MCF 10A (cell line): ENCODE measurements around the gene CEBPZ. TPM values are rescaled to one million over a fixed set of nuclear protein-coding genes. Genes with fewer than 3 reads are reported as not detected.
A peak's percentile ranks its signal among the peaks of the same experiment; 100 is the strongest.

Experiments
- BruUV-seq: library from RNA; stranded (reverse); fragments of 400-500 nt; replicated peaks from 2 replicates; lab custom pipeline; 2021; lab: Mats Ljungman, UMichigan
- CTCF ChIA-PET: fragments of 300-600 bp; sonication (Branson Sonifier 250); formaldehyde crosslinking; extraction: SDS; loops from one replicate; lab custom pipeline; 2021; ENCODE audit warnings: antibody characterized with exemption, inconsistent platforms; lab: Yijun Ruan, JAX
- POLR2A ChIA-PET: fragments of 300-600, 350-650 bp; sonication (Branson Sonifier 250); formaldehyde crosslinking; extraction: SDS; loops from one replicate; lab custom pipeline; 2020; ENCODE audit warnings: antibody characterized with exemption, inconsistent platforms; lab: Yijun Ruan, JAX
- DNase-seq: peaks from one replicate; pipeline ENCODE4 v3.0.0-alpha.2; 2018; ENCODE audit not compliant: unreplicated experiment
- H3K27ac Mint-ChIP-seq: one replicate; pipeline ENCODE4 v1.8.0; 2022; ENCODE audit warnings: mild to moderate bottlenecking, low read depth, mixed read lengths; ENCODE audit not compliant: unreplicated experiment
- H3K27me3 Mint-ChIP-seq: one replicate; pipeline ENCODE4 v1.8.0; 2022; ENCODE audit warnings: mixed read lengths; ENCODE audit not compliant: insufficient read depth, unreplicated experiment
- H3K36me3 Mint-ChIP-seq: one replicate; pipeline ENCODE4 v1.8.0; 2022; ENCODE audit warnings: mild to moderate bottlenecking, moderate library complexity, mixed read lengths; ENCODE audit not compliant: insufficient read depth, unreplicated experiment
- H3K4me1 Mint-ChIP-seq: one replicate; pipeline ENCODE4 v1.8.0; 2022; ENCODE audit warnings: mixed read lengths; ENCODE audit not compliant: insufficient read depth, unreplicated experiment
- H3K4me3 Mint-ChIP-seq: one replicate; pipeline ENCODE4 v1.8.0; 2022; ENCODE audit warnings: mild to moderate bottlenecking, moderate library complexity, mixed read lengths; ENCODE audit not compliant: unreplicated experiment
- H3K9me3 Mint-ChIP-seq: one replicate; pipeline ENCODE4 v1.8.0; 2022; ENCODE audit warnings: mixed read lengths; ENCODE audit not compliant: unreplicated experiment
- CTCF ChIP-seq: fragments of 200-600 bp; IDR thresholded peaks from one replicate; pipeline ENCODE4 v1.8.0; 2022; ENCODE audit warnings: antibody characterized with exemption, mild to moderate bottlenecking; ENCODE audit not compliant: unreplicated experiment
- intact Hi-C: fragments of 100-400 bp; cut with micrococcal nuclease; formaldehyde crosslinking; loops from 2 replicates; pipeline ENCODE4 v1.14.1; 2022
- total RNA-seq: library from RNA; stranded (reverse); gene quantifications from 2 replicates; pipeline ENCODE4 v1.2.3, GENCODE V29; 2022

Gene CEBPZ
- total RNA-seq, 1 experiment from 2014 or later = 61.7 TPM

GRCh38 chr2:37244017-37244416 lies 12.6 kb upstream of the CEBPZ start:
- BruUV-seq = no TSS peak
- no peaks in the 10 kb centered on the region for H3K4me1 Mint-ChIP-seq
- ChIA-PET POLR2A (interaction anchor here (0.5 to 2.5 kb wide), 7 partner anchors 9 to 605 kb away, joined by 3 to 8 read pairs (median 3); partner anchors contain the start of genes CEBPZ and NDUFAF7), CTCF (interaction anchor here (0.6 kb wide), 1 partner anchor 738 kb away, joined by 3 read pairs; no protein-coding TSS in a partner anchor)
- H3K36me3 Mint-ChIP-seq = peaks cover 72% of the 10 kb centered on the region
- no peak for TF ChIP-seq CTCF
- H3K4me3 Mint-ChIP-seq = no peak overlapping the region
- intact Hi-C loops = no loop called here
- no peak for DNase-seq
- no peaks in the 10 kb centered on the region for H3K9me3 Mint-ChIP-seq
- H3K27ac Mint-ChIP-seq = no peak overlapping the region
- H3K27me3 Mint-ChIP-seq = no peaks in the 10 kb centered on the region

- no peak overlapping the region for H3K27ac Mint-ChIP-seq
- DNase-seq = no peak
- H3K27me3 Mint-ChIP-seq = no peaks in the 10 kb centered on the region
- ChIA-PET CTCF (no interaction called here), POLR2A (interaction anchor here (0.6 to 2.5 kb wide), 3 partner anchors 9 to 81 kb away, joined by 3 to 8 read pairs (median 3); partner anchors contain the start of genes CEBPZ and NDUFAF7)
- H3K4me1 Mint-ChIP-seq = no peaks in the 10 kb centered on the region
- no peaks in the 10 kb centered on the region for H3K9me3 Mint-ChIP-seq
- peaks cover 72% of the 10 kb centered on the region for H3K36me3 Mint-ChIP-seq
- intact Hi-C loops = no loop called here
- no TSS peak for BruUV-seq
- H3K4me3 Mint-ChIP-seq = no peak overlapping the region
- TF ChIP-seq CTCF = no peak
Measured at GRCh38 chr2:37243435-37243834, 12.0 kb upstream of the CEBPZ start.

GRCh38 chr2:37232131-37232933 lies 936 bp upstream of the CEBPZ start:
- TF ChIP-seq CTCF = no peak
- TSS peak; percentile 65 for BruUV-seq
- ChIA-PET POLR2A (interaction anchor here (0.5 to 5.6 kb wide), 31 partner anchors 9 to 1519 kb away, joined by 3 to 29 read pairs (median 5); partner anchors contain the start of genes CEBPZOS, EIF2AK2, GPATCH11 and HEATR5B), CTCF (interaction anchor here (0.7 to 1.3 kb wide), 3 partner anchors 10 to 183 kb away, joined by 3 to 4 read pairs (median 3); no protein-coding TSS in a partner anchor)
- intact Hi-C loops = no loop called here
- no peak overlapping the region for H3K4me3 Mint-ChIP-seq
- H3K4me1 Mint-ChIP-seq = peaks cover 6% of the 10 kb centered on the region
- H3K36me3 Mint-ChIP-seq = peaks cover 48% of the 10 kb centered on the region
- H3K27me3 Mint-ChIP-seq = no peaks in the 10 kb centered on the region
- no peak overlapping the region for H3K27ac Mint-ChIP-seq
- peak; percentile 30 for DNase-seq
- no peaks in the 10 kb centered on the region for H3K9me3 Mint-ChIP-seq

GRCh38 chr2:37230581-37230980 lies 815 bp downstream of the CEBPZ start:
- no peak overlapping the region for H3K27ac Mint-ChIP-seq
- CTCF ChIA-PET = interaction anchor here (0.7 kb wide), 1 partner anchor 187 kb away, joined by 4 read pairs; no protein-coding TSS in a partner anchor
- H3K36me3 Mint-ChIP-seq = peaks cover 46% of the 10 kb centered on the region
- peaks cover 6% of the 10 kb centered on the region for H3K4me1 Mint-ChIP-seq
- H3K27me3 Mint-ChIP-seq = no peaks in the 10 kb centered on the region
- peak; percentile 26 for DNase-seq
- POLR2A ChIA-PET = interaction anchor here (0.7 to 5.6 kb wide), 3 partner anchors 17 to 74 kb away, joined by 3 to 24 read pairs (median 10); partner anchors contain the start of gene EIF2AK2
- intact Hi-C loops = loop anchor here (2.0 kb wide), 1 partner anchor 62 kb away; no protein-coding TSS in a partner anchor
- no TSS peak for BruUV-seq
- no peak for TF ChIP-seq CTCF
- no peak overlapping the region for H3K4me3 Mint-ChIP-seq
- H3K9me3 Mint-ChIP-seq = no peaks in the 10 kb centered on the region
